Cerebellar nuclear complex (tissue), 1 donor: ENCODE results near the gene PRKCQ.

Source experiments
- DNase-seq, 2 experiments: peaks; one replicate each; lab custom pipeline; 2025; lab: John Stamatoyannopoulos, UW

The PRKCQ gene

DNA sequence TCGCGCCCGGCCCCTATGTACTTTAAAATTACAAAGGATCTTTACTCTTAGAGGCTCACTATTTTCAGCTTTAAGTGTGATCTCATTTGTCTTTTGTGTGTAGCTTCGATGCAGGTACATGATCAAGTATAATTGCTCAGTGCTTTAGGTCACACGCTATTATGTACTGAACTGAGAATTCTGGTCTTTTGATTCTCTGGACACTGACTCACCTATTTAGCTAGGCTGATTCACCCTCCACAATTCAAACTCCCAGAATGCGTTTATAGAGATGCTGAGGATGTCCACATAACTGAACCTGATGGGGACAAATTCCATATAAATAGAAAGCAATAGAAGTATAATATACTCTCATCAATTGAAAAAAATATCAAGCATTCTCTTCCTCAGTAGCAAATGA is 57.8 kb downstream of the PRKCQ start:
- no peak for DNase-seq

DNA sequence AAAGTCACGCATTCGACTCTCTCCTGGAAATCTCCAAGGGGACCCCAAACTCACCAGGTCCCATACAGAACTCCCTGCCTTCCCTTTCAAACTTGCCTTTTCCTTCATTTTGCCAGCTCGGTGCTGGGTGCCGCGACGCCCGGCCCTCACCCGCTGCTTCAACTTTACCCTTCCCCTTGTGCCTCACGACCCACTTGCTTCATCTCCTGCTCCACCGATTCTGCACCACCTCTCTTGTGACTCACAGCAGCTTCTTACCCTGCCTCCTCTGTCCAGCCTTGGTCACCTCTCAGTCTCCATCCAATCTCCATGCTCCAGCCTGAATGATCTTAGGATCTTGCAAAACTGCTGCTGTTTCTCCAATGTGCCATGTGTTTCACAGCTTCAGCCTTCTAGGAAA is 59.9 kb downstream of the PRKCQ start:
- DNase-seq, result no peak

DNA sequence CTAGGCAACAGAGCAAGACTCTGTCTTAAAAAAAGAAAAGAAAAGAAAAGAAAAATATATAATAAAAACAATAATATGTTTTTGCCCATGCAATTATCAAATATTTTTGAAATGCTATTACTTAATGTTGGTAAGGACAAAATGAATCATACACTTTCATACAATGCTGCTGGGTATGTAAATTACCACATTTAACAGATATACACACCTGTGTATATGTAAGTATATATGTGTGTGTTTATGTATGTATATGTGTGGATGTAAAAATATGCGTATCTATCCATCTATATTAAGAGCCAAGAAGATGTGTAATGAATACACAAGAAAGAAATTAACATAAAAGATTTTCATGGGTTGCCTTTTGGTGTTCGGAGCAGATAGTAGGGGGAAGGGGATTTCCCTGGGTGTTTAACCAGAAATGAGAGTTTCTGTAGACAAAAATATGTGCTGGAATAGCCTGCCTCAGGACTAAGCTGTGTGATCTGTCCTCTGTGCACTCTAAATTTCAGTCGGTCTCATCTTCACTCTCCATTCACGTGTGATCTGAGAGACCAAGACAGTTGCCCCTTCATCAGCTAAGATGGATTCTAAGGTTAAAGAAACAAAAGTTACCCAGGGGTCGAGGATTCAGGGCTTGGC is 61.2 kb downstream of the PRKCQ start:
- DNase-seq, result no peak

DNA sequence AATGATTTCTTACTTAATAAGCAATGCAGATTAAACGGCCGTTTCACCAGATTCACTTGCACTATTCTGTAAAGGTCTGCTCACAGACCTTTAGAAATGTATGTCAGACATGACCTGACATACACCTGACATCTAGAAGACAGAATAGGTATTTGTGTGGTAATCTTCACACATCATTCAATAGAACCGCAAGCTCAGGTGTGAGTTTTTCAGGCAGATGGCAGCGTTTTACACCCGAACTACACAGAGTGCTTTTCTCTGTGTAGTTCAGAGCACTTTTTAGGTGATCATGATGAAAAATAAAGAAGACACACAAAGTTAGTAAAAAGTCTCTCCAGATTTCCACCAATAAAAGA is 63.2 kb downstream of the PRKCQ start:
- DNase-seq, result no peak

DNA sequence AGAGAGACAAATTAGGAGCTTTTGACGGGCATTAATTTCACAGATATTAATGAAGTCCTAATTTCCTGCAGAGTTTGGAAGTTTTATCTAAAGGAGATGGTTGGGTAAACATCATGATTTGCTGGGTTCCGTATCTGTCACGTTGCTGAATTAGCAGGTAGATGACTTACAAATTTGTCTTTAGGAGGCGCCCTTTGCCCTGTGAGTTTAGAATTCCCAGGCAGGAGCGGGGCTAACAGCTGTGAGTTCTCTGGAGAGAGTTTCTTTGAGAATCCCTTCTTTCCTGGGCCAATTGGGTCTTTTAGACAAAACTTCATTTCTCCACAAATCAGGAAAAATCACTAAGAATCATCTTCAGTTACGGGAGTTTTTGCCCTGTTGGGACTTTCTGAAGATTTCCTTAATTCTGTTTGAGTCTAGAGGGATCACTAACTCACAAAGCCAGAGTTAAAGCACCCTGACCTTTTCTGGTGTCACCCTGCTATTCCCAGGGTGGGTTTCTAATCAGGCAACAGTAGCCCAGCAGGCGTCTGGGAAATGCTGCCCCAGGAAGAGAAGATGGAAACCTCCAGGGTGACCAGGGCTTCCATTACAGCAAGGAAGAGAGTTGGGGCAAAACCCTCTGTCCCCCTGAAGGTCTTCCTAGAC is 63.7 kb downstream of the PRKCQ start:
- DNase-seq, result no peak

DNA sequence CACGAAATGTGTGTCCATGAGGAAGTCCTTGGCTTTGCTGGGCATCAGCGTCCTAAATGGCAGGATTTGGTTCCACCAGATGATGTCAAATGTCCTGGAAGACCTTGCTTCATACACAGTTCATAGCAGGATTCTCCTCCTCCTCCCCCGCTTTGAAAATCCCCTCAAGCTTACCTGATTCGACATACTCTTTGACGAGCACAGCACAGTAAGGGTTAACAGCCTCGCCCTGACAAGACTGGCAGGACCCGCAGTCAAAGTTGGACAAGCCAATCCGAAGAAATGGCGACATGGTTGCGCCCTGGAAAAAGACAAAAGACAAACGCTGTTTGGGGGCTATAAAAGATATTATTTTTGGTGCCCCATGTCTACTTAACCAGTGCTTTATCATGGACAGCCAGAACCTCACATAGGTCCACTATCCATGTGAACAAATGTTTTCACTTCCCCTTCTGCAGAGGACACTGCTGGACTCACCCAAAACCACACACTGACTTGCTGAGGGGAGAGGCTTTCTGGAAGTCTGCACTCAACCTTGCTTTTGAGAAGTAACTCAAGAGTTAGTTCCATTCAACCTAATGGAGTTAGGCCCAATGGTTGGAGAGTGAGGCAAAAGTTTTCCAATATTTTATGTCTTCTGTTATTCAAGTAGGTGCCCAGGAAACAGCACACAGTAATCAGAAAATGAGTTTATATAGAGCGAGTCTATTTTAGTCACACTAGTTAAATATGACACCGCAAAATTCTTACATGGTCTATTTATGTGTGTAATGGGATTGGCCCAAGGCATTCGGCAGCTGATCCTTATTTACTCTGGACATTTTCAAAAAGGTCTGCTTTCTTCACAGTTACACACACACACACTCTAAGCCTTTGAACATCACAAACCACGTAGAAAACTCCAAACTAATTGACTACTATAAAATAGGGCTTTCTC is 65.0 kb downstream of the PRKCQ start:
- DNase-seq, result no peak

DNA sequence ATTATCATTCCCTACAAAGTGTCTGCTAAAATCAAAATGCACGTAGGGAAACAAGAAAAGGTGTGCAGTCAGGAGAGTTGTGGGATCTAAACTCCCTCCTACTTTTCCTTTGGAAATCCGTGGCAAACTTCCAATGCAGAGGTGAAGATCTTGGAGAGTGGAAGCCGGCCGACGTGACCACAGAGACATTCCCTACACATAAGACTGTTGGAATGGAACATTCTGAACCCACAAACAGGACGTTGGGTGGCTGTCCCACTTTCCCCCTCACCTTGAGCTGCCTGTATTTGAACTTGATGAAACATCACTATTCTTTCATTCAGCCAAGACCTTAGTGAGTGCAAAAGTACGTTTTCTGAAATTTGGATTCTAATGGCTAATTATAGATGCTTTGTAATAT is 65.9 kb downstream of the PRKCQ start:
- no peak for DNase-seq

DNA sequence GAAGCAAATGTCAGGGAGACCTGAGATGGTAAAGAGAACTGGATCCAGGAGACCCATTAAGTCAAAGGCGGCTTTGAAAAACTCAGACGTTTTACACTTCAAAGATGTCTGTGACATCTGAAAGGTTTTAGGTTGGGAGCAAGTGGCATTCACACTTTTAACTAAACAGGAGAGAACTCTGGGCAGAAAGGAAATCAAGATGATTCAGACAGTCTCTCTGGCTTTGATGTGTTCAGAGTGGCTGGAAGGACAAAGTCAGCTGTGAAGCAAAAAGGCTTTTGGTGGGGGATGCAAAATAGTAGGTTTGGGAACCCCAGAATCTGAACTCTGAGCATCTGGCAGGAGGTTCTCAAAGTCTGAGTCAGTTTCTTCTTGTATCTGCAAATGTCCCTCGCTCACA is 66.6 kb downstream of the PRKCQ start:
- DNase-seq, result no peak

DNA sequence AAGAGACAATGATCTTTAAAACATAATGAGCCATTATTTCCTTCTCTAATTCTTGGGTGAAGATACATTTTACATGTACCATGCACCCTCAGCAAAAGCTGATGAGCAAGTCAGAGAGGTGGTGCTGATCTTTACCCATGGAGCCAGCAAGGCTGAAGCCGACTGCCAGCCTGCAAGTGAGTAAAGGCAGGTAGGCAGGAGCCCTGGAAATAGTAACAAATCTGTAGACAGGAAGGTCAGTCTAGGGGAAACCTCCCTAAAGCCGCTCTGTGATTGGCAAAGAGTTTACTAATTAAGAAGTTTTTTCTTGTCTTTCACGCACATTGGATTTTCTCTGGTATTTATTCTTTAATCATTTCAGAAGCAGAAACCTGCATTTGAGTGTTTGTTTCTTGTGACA is 67.9 kb downstream of the PRKCQ start:
- DNase-seq, result no peak

DNA sequence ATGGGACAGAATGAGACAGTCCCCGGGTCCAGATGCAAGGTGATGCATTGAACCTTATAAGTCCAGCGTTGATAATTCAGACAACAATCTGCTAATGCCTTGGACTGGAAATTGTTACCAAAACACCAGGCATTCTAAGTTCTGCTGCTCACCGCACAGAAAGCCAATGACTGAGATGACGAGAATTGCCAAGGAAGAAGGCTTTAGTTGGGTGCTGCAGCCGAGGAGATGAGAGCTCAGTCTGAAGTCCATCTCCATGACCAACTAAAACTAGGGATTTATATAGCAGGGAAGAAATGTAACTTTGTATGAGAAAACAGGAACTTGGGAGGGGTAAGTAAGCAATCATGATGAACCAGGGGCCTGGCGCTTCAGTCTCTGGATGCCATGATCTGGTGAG is 68.7 kb downstream of the PRKCQ start:
- DNase-seq, result no peak

DNA sequence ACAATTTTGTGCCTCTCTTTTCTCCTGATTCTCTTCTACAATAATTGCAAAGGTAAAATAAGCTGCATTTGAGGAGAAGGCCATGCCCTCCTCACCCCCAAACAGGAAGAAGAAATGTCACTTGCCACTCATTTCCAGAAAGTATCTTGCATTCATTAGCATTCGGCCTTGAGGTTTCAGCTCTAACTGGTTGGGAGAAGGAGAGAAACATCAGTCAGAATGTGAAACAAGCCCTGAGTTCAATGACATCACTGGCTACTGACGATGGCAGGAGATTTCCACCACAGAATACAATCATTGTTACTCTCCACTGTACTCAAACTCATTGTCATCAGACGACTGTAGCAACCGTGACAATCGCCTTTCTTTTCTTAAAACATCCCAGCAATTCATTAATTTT is 72.8 kb downstream of the PRKCQ start:
- DNase-seq, result no peak

DNA sequence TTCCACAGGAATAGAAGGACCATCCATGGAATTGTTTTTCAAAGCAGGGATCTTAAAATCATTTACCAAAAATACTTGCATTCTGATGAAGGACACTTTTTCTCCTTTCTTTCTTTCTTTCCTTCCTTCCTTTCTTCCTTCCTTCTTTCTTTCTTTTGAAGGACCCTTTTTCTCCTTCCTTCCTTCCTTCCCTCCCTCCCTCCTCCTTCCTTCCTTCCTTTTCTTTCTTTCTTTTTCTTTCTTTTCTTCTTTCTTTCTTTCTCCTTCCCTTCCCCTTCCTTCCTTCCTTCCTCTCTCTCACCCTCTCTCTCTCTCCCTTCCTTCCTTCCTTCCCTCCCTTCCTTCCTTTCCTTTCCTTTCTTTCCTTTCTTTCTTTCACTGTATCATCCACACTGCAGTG is 74.8 kb downstream of the PRKCQ start:
- DNase-seq, result no peak

DNA sequence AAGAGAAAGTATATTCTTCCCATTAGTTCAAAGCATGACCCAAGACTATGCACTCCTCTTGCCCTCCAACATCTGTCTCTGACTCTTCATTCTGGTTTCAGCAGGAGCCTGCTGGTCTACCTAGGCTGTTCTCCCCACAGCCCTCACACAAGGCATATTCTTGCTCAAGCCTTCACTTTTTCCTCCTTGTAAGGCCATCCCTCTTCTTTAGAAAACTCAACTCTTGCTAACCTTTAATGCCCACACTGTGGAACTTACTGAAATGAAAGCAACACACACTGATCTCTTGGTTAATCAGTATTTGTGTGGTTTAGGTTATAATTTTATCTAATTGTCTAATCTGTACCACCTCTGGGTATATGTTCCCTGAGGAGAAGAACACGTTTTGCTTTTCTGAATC is 75.8 kb downstream of the PRKCQ start:
- DNase-seq, result no peak

DNA sequence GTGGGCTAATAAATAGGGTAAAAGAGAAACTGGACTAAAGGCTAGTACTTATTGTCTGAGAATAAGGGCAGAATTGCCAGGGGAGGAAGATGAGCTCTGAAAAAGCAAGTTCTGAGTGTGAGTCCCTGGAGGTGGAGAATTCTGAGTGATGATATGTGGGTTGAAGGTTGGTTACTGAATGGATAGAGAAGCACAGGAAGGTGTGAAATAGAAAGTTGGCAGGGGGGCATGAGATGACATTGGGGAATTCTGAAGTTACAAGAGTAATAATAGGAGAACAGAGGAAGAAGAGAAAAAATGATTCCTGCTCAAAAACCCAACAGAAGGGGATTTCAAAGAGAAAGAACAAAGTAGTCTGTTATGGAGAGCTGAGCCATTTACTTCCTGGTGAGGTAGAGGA is 76.9 kb downstream of the PRKCQ start:
- DNase-seq, result no peak

DNA sequence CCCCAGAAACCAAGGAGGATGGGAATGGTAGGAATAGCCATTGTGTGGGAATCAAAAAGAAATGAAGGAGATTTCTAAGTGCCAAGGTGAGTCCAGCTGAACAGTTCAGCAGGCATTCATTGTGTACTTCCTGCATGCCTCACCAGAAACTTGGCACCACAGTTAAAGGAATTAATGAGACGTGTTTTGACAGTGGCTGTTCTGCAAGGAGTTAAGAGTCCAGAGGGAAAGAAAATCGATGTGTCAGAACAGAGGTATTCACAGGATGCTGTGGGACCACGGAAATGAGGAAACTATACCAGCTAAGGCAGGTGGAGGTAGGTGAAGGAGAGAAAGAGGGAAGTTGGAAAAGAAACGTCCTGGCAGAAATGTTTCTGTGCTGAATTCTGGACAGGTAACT is 78.1 kb downstream of the PRKCQ start:
- no peak for DNase-seq

DNA sequence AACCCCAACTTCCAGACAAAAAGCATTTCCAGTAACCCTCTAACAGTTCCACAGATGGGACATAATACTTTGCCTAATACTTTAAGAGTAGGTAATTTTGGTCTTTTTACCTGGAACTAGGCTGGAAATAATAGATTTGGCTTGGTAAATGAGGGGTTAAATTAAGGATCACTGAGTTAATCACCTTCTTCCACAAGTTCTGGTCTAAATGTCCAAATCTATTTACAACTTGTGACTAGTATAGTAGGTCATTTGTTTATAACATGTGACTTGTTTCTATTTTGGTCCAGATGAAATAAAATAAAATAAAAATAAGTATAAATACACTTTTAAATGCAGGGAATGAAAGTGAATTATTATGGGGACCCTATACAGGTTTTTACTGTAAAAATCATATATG is 80.1 kb downstream of the PRKCQ start:
- DNase-seq, result no peak

DNA sequence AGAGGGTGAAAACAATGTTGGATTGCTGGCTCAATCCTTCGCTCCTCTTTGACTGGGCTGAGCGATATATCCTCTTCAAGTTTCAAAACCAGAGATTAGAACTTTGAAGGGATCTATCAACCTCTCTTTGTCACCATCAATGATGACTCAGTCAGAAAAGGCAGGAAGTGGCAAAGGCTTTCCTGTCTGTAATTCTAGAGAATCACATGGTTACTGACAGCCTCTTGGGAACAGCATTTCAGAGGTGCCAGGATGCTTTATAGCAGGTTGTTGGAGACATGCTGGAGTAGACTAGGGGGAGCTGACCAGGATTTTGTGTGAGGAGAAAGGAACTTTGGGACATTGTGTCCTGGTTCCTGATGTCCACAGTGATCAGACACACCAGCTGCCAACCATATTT is 81.3 kb downstream of the PRKCQ start:
- no peak for DNase-seq

DNA sequence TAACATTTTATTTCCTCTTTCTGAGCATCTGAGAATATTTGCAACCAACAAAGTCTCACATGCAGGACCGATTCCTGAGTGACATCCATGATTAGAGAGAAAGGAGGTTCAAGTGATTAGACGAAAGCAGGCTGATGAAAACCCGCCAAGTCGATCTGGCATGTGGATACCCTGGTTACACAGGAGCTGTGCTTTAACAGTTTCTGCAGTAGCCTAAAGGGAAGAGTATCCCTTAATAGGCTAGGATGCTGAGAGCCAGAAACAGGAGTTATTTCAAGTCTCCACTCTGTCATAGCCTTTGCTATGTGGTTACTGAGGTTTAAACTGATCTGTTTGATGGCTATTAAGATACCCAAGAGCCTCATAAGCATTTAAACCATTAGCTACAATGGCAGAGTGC is 82.5 kb downstream of the PRKCQ start:
- DNase-seq, result no peak

DNA sequence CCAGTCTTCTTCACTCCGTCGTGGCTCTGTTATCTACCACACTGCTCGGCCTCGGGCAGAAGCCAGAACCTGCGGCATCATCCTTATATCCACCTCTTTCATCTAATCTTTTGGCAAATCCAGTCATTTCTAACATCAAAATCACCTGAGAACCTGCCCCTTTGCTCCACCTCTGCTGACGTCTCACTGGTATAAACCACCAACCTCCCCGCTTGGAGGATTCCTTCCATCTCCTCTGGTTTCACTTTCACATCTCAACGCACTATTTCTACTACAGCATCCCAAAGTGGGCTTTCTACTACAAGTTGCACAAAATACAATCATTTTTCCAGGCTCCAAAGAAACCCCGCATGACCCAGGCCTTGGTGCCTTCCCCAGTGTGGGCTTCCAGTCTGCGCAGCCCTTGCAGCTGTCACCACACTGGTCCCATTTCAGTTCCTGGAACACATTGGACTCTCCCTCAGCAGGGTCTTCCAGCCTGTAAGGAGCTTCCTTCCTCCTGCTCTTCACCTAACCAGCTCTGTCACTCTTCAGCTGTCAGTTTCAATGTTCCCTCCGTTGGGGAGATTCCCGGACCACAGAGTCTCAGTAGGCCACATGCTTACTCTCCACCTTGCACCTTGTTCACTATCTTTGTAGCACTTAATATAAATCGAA is 85.0 kb downstream of the PRKCQ start:
- no peak for DNase-seq

DNA sequence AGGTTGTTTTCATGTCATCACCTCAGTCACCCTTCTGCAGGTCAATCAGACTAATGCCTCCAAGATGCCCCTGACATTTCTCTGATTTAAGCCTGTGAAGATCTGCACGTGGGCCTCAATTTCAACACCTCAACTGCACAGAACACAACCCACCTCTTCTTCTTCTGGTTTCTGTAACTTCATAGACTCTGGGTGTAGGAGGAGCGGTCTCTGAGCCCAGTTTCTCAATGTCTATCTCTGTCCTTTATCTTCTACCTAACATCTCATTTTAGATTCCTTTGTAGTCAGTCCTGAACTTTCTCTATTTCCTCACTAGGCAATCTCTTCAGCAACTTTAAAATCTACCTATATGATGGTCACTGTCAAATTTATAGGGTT is 85.6 kb downstream of the PRKCQ start:
- DNase-seq, result no peak

DNA sequence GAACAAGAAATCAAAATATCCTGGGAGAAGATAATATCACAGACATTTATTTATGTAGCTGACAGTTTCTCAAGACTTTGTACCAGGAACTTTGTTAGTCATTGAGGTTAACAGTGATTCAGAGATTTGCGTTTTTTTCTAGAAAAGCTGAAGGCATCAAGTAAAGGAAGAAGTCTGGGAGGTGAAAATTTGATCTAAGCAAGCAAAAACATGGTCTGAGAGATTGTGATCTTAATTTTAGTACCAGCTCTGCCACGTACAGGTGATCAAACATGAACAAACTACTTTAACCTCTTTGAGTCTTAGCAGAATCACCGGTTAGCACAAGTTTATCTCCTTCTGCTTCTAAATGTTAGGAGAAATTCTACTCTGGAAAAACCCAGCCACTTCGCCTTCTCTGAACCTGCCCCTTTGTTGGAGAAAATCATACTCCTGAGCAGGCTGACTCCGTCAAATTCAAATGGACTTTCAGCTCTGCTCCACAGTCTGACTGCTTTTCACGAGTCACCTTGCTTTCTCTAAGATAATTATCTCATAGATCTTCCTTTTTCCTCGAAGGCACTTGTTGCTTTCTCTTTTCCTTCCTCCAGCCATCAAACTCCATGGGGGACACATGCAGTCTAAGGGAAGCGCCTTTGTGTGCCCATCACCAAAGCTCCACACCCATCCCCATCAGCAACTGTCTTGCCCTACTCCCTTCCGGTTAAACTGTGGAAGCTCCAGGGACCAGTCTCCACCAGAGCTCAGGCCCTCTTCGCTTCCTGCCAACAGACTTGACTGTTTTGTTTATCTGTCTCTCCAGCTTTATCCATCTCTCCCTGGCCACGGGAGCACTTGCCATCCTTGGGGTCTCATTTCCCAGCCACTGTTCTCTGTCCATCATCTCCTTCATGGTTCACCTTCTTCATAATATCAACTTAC is 86.3 kb downstream of the PRKCQ start:
- no peak for DNase-seq

DNA sequence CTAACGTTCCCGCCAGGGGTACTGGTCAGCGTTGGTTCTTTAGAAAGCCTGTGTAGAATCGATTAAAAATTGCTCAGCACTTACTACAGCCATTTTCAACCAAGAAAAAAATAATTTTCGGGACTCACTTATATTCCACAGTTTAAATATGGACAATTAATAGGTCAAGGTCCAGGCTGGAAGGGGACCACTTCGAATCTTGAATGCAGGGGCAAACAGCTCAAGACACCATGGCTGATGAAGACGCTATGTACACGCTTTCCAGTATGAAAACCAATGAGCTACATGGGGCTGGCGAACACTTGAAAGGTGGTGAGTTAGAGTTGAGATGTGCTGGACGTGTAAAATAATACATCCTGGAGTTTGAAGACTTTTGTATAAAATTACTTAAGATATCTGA is 87.2 kb downstream of the PRKCQ start:
- DNase-seq, result no peak
